T47D (cell line): Measurements from ENCODE around the gene RPTOR.

ENCODE experiments used
- DNase-seq, 2 experiments: peaks; one replicate each; pipeline versions ENCODE4 v3.0.0 to v3.0.0-alpha.2; 2011 to 2012; ENCODE audit warnings: low read depth in 1 of 2, low spot score in 1 of 2
- JUND ChIP-seq: IDR thresholded peaks from 2 replicates; pipeline ENCODE4 v1.6.1; 2012; ENCODE audit warnings: low read depth
- in situ Hi-C: cut with HindIII; loops from 2 replicates; pipeline ENCODE4 v1.10.0; 2016; ENCODE audit warnings: low sequenced_read_pairs, low pct_unique_long_range_greater_than_20kb

The RPTOR gene

DNA sequence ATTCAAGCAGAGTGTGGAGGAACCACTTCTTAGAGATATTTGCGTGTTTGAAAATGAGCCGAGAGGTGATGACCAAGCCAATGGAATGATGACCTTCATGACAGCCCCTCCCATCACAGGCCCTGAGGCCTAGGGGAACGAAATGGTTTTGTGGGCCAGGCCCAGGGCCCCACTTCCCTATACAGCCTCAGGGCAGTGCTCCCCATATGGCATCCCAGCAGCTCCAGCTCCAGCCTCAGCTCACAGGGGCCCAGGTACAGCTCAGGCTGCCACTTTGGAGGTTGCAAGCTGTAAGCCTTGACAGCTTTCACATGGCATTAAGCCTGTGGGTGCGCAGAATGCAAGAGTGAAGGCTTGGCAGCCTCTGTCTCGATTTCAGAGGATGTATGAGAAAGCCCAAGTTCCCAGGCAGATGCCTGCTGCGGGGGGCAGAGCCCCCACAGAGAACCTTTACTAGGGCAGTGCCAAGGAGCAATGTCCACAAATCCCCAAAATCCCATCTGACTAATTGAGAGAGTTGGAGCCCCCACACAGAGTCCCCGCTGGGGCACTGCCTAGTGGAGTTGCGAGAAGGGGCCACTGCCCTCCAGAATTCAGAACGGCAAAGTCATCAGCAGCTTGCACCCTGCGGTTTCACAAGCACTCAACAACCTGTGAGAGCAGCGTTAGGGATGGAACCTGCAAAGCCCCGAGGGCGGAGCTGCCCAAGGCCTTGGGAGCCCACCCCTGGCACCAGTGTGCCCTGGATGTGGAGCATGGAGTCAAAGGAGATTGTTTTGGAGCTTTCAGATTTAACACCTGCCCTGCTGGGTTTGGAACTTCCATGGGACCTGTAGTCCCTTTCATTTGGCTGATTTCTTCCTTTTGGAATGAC, 468.2 kb downstream of the RPTOR start:
- TF ChIP-seq JUND: no peak
- no peak for DNase-seq
- in situ Hi-C loops: no loop called here

DNA sequence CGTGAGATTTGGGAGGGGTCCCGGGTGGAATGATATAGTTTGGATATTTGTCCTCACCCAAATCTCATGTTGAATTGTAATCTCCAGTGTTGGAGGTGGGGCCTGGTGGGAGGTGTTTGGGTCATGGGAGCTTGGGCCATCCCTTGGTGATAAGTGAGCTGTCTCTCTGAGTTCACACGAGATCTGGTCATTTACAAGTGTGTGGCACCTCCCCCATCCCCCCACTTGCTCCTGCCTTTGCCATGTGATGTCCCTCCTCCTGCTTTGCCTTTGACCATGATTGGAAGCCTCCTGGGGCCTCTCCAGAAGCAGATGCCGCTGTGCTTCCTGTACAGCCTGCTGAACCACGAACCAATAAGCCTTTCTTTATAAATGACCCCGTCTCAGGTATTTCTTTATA, 469.0 kb downstream of the RPTOR start:
- no peak for DNase-seq
- in situ Hi-C loops: no loop called here
- no peak for TF ChIP-seq JUND

DNA sequence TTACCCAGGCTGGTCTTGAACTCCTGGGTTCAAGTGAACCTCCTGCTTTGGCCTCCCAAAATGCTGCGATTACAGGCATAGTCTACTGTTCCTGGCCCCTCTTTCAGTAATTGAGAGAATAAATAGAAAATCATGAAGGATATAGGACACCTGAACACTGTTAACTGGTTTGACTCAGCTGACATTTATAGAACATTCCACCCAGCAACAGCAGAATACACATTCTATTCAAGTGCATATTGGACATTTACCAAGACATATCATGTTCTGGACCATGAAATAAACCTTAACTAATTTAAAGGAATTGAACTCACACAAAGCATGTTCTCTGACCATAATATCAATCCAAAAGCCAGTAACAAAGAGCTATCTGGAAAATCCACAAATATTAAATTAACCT, 470.5 kb downstream of the RPTOR start:
- no peak for TF ChIP-seq JUND
- in situ Hi-C loops: no loop called here
- DNase-seq: no peak
